GM23338 (cell line): ENCODE measurements around the gene TUBB.

Experiments used
- CTCF ChIP-seq, 2 experiments: fragments of 200-600 bp in 1 of 2; sonication (generic) in 1 of 2; conservative IDR thresholded peaks; 2 replicates each; pipeline versions ENCODE4 v1.5.1 to v1.6.1; 2016 to 2017; ENCODE audit warnings: antibody characterized with exemption in 2 of 2, low read depth in 2 of 2, mild to moderate bottlenecking in 2 of 2, moderate library complexity in 1 of 2
- EZH2 ChIP-seq: fragments of 200-600 bp; sonication (generic); IDR thresholded peaks from one replicate; pipeline ENCODE4 v1.8.0; 2017; ENCODE audit warnings: antibody characterized with exemption, mild to moderate bottlenecking, low read depth; ENCODE audit not compliant: unreplicated experiment
- JUNB ChIP-seq: IDR thresholded peaks from one replicate; pipeline ENCODE4 v1.6.1; 2016; ENCODE audit warnings: antibody characterized with exemption; ENCODE audit not compliant: unreplicated experiment
- NANOG ChIP-seq: IDR thresholded peaks from 2 replicates; pipeline ENCODE4 v1.6.1; 2016; ENCODE audit warnings: antibody characterized with exemption, borderline replicate concordance
- POLR2AphosphoS5 ChIP-seq: IDR thresholded peaks from 2 replicates; pipeline ENCODE4 v1.6.1; 2016; ENCODE audit warnings: antibody characterized with exemption, low read depth

- TF ChIP-seq CTCF (conservative IDR thresholded peaks at IDR 0.05; ENCODE audit: low read depth in 2 of 2) = no peak
- no peak for TF ChIP-seq JUNB
- no peak for TF ChIP-seq EZH2
- no peak for TF ChIP-seq NANOG
- TF ChIP-seq POLR2AphosphoS5 = no peak
Observed at GRCh38 chr6:30763155-30763617, 43.0 kb downstream of the TUBB start.
